Subcutaneous abdominal adipose tissue (tissue), 5 donors: ENCODE measurements around the gene DPM2.
A peak's percentile ranks its signal among the peaks of the same experiment; 100 is the strongest.

Experiments used
- H3K27ac ChIP-seq: one replicate; pipeline ENCODE4 v1.7.0; 2013; ENCODE audit warnings: low read depth, mild to moderate bottlenecking, inconsistent platforms, low read length, moderate library complexity
- H3K27me3 ChIP-seq, 5 donors: one replicate each; pipeline ENCODE4 v1.7.0; 2013; ENCODE audit warnings: low read length in 5 of 5, inconsistent platforms in 1 of 5; ENCODE audit not compliant: control insufficient read depth in 5 of 5, insufficient read depth in 4 of 5
- H3K36me3 ChIP-seq, 5 donors: one replicate each; pipeline ENCODE4 v1.7.0; 2013; ENCODE audit warnings: low read length in 5 of 5; ENCODE audit not compliant: control insufficient read depth in 5 of 5, insufficient read depth in 5 of 5
- H3K4me1 ChIP-seq, 5 donors: one replicate each; pipeline ENCODE4 v1.7.0; 2013; ENCODE audit warnings: low read length in 5 of 5, mild to moderate bottlenecking in 3 of 5, moderate library complexity in 1 of 5; ENCODE audit not compliant: control insufficient read depth in 5 of 5, insufficient read depth in 5 of 5
- H3K4me3 ChIP-seq, 5 donors: one replicate each; pipeline ENCODE4 v1.7.0; 2013; ENCODE audit warnings: low read length in 5 of 5, low read depth in 1 of 5
- H3K9ac ChIP-seq, 5 donors: one replicate each; pipeline ENCODE4 v1.7.0; 2013; ENCODE audit warnings: low read length in 5 of 5, mild to moderate bottlenecking in 4 of 5, moderate library complexity in 3 of 5
- H3K9me3 ChIP-seq, 5 donors: one replicate each; pipeline ENCODE4 v1.7.0; 2013; ENCODE audit warnings: low read length in 5 of 5; ENCODE audit not compliant: control insufficient read depth in 5 of 5
- donor health status: healthy.
- donor health status: healthy.
- donor health status: healthy.
- donor health status: healthy.
- donor health status: healthy.

The DPM2 gene

GRCh38 chr9:127979333-127980059 is 41.8 kb upstream of the DPM2 start:
- peaks cover 12 to 63% (median 62%) of the 10 kb centered on the region in 5 donors for H3K4me1 ChIP-seq
- H3K4me3 ChIP-seq: peak overlapping the region; percentile 69 to 81 (median 72)
- H3K9ac ChIP-seq: peak overlapping the region; percentile 28 to 80 (median 67)
- H3K36me3 ChIP-seq: no peaks in the 10 kb centered on the region
- H3K27me3 ChIP-seq: no peaks in the 10 kb centered on the region
- no peaks in the 10 kb centered on the region for H3K9me3 ChIP-seq
- H3K27ac ChIP-seq: peak overlapping the region; percentile 50

- H3K9me3 ChIP-seq: no peaks in the 10 kb centered on the region
- H3K27me3 ChIP-seq: no peaks in the 10 kb centered on the region
- no peaks in the 10 kb centered on the region for H3K36me3 ChIP-seq
- peaks cover 12 to 69% (median 68%) of the 10 kb centered on the region in 5 donors for H3K4me1 ChIP-seq
- peak overlapping the region; percentile 50 for H3K27ac ChIP-seq
- peak overlapping the region; percentile 69 to 81 (median 72) for H3K4me3 ChIP-seq
- H3K9ac ChIP-seq: peak overlapping the region in 2 of 5 donors; percentile 67 to 80
Measured at GRCh38 chr9:127979015-127979332, 41.3 kb upstream of the DPM2 start.

GRCh38 chr9:127977884-127978647 is 40.4 kb upstream of the DPM2 start:
- no peaks in the 10 kb centered on the region for H3K9me3 ChIP-seq

GRCh38 chr9:127977009-127977883 is 39.6 kb upstream of the DPM2 start:
- no peaks in the 10 kb centered on the region for H3K36me3 ChIP-seq
- no peaks in the 10 kb centered on the region for H3K9me3 ChIP-seq
- H3K27me3 ChIP-seq: no peaks in the 10 kb centered on the region
- H3K9ac ChIP-seq: peak overlapping the region in 3 of 5 donors; percentile 11 to 59 (median 21)
- no peak overlapping the region for H3K27ac ChIP-seq
- peak overlapping the region in 2 of 5 donors; percentile 9 to 21 for H3K4me3 ChIP-seq
- H3K4me1 ChIP-seq: peaks cover 12 to 85% (median 83%) of the 10 kb centered on the region in 5 donors

More at GRCh38 chr9:127977884-127978647, 40.4 kb upstream of the DPM2 start:
- H3K4me3 ChIP-seq: peak overlapping the region in 2 of 5 donors; percentile 21 to 27
- H3K4me1 ChIP-seq: peaks cover 12 to 77% (median 74%) of the 10 kb centered on the region in 5 donors
- no peaks in the 10 kb centered on the region for H3K36me3 ChIP-seq
- H3K9ac ChIP-seq: peak overlapping the region in 4 of 5 donors; percentile 11 to 59 (median 24)
- H3K27me3 ChIP-seq: no peaks in the 10 kb centered on the region
- H3K27ac ChIP-seq: no peak overlapping the region

- no peaks in the 10 kb centered on the region for H3K27me3 ChIP-seq
- no peak overlapping the region for H3K9ac ChIP-seq
- H3K9me3 ChIP-seq: no peaks in the 10 kb centered on the region
- H3K36me3 ChIP-seq: no peaks in the 10 kb centered on the region
- H3K4me3 ChIP-seq: no peak overlapping the region
- H3K27ac ChIP-seq: no peak overlapping the region
- H3K4me1 ChIP-seq: peaks cover 12 to 89% (median 88%) of the 10 kb centered on the region in 5 donors
Measured at GRCh38 chr9:127976498-127976897, 38.8 kb upstream of the DPM2 start.

GRCh38 chr9:127975376-127976315 is 38.0 kb upstream of the DPM2 start:
- H3K9me3 ChIP-seq: no peaks in the 10 kb centered on the region
- H3K27me3 ChIP-seq: no peaks in the 10 kb centered on the region
- H3K4me3 ChIP-seq: peak overlapping the region in 1 of 5 donors; percentile 19
- peaks cover 12 to 87% (median 84%) of the 10 kb centered on the region in 5 donors for H3K4me1 ChIP-seq
- H3K9ac ChIP-seq: peak overlapping the region in 3 of 5 donors; percentile 6 to 57 (median 20)
- no peaks in the 10 kb centered on the region for H3K36me3 ChIP-seq
- no peak overlapping the region for H3K27ac ChIP-seq

GRCh38 chr9:127974769-127975261 is 37.2 kb upstream of the DPM2 start:
- Histone ChIP-seq H3K27me3 (no peaks in the 10 kb centered on the region), H3K9me3 (no peaks in the 10 kb centered on the region), H3K4me3 (no peak overlapping the region), H3K36me3 (no peaks in the 10 kb centered on the region), H3K9ac (peak overlapping the region in 1 of 5 donors; percentile 57), H3K4me1 (peaks cover 12 to 82% (median 80%) of the 10 kb centered on the region in 5 donors), H3K27ac (no peak overlapping the region)

- Histone ChIP-seq H3K4me1 (peaks cover 12 to 81% (median 78%) of the 10 kb centered on the region in 5 donors), H3K27ac (no peak overlapping the region), H3K27me3 (no peaks in the 10 kb centered on the region), H3K9ac (peak overlapping the region in 1 of 5 donors; percentile 30), H3K4me3 (no peak overlapping the region), H3K36me3 (no peaks in the 10 kb centered on the region), H3K9me3 (no peaks in the 10 kb centered on the region)
Measured at GRCh38 chr9:127974001-127974768, 36.5 kb upstream of the DPM2 start.
